HFFc6 (cell line): Measurements from ENCODE around the gene PTPRE. TPM values are rescaled to one million over a fixed set of nuclear protein-coding genes. Genes with fewer than 3 reads are reported as not detected.

Experiments used
- DNase-seq: peaks from one replicate; pipeline ENCODE4 v3.0.0-alpha.2; 2018
- H3K27ac Mint-ChIP-seq: 2 replicates; pipeline ENCODE4 v1.8.0; 2020; ENCODE audit warnings: mild to moderate bottlenecking, mixed read lengths
- H3K27me3 Mint-ChIP-seq: 2 replicates; pipeline ENCODE4 v1.8.0; 2021; ENCODE audit warnings: mild to moderate bottlenecking, moderate library complexity, mixed read lengths; ENCODE audit not compliant: insufficient read depth
- H3K36me3 Mint-ChIP-seq: 2 replicates; pipeline ENCODE4 v1.8.0; 2021; ENCODE audit warnings: low read depth, mixed read lengths
- H3K4me1 Mint-ChIP-seq: 2 replicates; pipeline ENCODE4 v1.8.0; 2020; ENCODE audit warnings: low read depth, mixed read lengths
- H3K4me3 Mint-ChIP-seq: 2 replicates; pipeline ENCODE4 v1.8.0; 2020; ENCODE audit warnings: mild to moderate bottlenecking, moderate library complexity, mixed read lengths
- H3K9me3 Mint-ChIP-seq: 2 replicates; pipeline ENCODE4 v1.8.0; 2020; ENCODE audit warnings: mild to moderate bottlenecking, mixed read lengths
- total RNA-seq, 6 experiments: library from RNA; stranded (reverse); fragmentation: NEBNext Ultra II Directional; extraction: Animal tissue kit (Norgen Biotek cat#: 25700); gene quantifications; 2 replicates in 1 of 6; 3 replicates in 5 of 6; pipeline ENCODE4 v1.2.3, GENCODE V29; 2021
- TF ChIP-seq, protein P1 (sequence below): fragments of 200-600 bp; sonication (generic); IDR thresholded peaks from 2 replicates; pipeline ENCODE4 v1.5.0; 2021; ENCODE audit warnings: antibody characterized with exemption, mild to moderate bottlenecking

PTPRE gene
- total RNA-seq, 6 experiments from 2014 or later, result 0.14 to 0.37 (median 0.15) TPM; not detected in 3

DNA sequence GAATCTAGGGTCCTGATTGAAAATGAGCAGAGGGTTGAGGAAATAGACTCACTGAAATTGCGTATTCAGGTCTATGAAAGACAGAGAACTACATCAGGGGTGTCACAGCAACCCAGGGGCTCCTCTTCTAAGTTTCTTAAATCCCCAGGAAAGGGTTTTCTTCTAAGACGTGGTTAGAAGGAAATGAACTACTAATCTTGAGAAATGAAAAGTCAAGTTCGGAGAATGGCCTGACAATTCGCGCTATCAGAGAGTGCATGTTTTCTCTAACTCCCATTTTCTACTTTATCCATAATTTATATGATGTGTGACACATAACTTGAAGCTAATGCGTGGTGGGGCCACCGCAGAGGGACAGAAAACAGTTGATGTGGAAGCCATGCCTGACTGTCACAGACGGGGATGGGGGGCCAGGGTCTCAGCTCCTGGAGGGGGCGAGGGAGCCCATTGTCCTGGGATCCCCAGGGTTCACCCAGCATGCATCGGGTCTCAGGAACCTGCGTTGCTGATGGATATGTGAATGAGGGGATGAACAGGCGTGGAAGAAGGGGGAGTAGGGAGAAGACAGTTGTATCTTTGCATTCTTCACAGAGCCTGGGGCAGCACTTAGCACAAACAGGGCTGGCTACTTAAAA, 86.3 kb downstream of the PTPRE start:
- Mint-ChIP-seq H3K36me3 (no peaks in the 10 kb centered on the region), H3K27me3 (peaks cover 5% of the 10 kb centered on the region; the same call in 1 of the 2 replicates), H3K27ac (no peak overlapping the region), H3K9me3 (no peaks in the 10 kb centered on the region; the same call in 1 of the 2 replicates), H3K4me1 (peaks cover 11% of the 10 kb centered on the region; the same call in 1 of the 2 replicates), H3K4me3 (no peak overlapping the region)
- TF ChIP-seq, protein P1, sequence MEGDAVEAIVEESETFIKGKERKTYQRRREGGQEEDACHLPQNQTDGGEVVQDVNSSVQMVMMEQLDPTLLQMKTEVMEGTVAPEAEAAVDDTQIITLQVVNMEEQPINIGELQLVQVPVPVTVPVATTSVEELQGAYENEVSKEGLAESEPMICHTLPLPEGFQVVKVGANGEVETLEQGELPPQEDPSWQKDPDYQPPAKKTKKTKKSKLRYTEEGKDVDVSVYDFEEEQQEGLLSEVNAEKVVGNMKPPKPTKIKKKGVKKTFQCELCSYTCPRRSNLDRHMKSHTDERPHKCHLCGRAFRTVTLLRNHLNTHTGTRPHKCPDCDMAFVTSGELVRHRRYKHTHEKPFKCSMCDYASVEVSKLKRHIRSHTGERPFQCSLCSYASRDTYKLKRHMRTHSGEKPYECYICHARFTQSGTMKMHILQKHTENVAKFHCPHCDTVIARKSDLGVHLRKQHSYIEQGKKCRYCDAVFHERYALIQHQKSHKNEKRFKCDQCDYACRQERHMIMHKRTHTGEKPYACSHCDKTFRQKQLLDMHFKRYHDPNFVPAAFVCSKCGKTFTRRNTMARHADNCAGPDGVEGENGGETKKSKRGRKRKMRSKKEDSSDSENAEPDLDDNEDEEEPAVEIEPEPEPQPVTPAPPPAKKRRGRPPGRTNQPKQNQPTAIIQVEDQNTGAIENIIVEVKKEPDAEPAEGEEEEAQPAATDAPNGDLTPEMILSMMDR, result no peak
- DNase-seq, result no peak

DNA sequence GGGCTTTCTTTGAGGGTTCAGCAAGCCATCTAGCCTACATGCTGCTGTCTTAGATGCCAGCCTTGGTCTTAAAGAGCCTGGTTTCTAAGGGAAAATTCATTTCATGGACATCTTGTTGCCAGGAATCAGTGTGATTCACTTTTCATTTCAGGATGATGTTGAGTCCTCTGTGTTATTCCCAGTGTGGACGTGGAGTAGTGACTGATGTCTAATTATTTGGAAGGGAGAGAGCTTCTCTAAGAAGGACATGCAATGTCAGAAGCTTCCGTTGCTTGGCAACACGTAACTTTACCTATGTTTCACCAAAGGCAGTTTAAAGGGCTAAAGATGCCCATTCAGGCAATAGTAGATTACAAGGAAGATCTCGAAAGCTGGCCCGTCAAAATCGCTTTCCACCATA, 89.0 kb downstream of the PTPRE start:
- TF ChIP-seq, protein P1, result no peak
- H3K9me3 Mint-ChIP-seq, result no peaks in the 10 kb centered on the region; the same call in 1 of the 2 replicates
- H3K4me3 Mint-ChIP-seq, result no peak overlapping the region
- H3K27ac Mint-ChIP-seq, result no peak overlapping the region
- peaks cover 8% of the 10 kb centered on the region; the same call in 1 of the 2 replicates for H3K4me1 Mint-ChIP-seq
- no peaks in the 10 kb centered on the region for H3K36me3 Mint-ChIP-seq
- no peak for DNase-seq
- H3K27me3 Mint-ChIP-seq, result peaks cover 6% of the 10 kb centered on the region

DNA sequence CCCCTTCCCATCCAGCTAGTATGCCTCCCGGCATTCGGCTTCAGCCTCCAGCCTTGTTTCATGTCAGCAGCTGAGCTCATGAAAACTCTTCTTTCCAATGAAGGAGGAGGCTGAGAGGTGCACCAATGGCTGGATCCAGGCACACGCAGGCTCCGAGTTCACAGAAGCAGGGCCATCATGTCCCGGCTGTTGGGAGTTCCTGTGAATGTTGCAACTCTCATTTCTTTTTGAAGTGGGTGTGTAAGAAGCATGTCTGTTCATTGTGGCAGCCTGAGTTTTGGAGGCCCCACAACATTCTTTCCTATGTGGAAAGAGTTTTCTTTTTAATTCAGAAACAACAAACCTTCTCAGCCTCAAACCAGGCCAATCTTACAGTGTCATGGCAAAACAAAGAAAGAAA, 89.7 kb downstream of the PTPRE start:
- TF ChIP-seq, protein P1, result no peak
- H3K27me3 Mint-ChIP-seq, result peaks cover 6% of the 10 kb centered on the region
- no peak for DNase-seq
- no peak overlapping the region for H3K27ac Mint-ChIP-seq
- H3K4me1 Mint-ChIP-seq, result peaks cover 2% of the 10 kb centered on the region; the same call in 1 of the 2 replicates
- no peaks in the 10 kb centered on the region for H3K36me3 Mint-ChIP-seq
- H3K9me3 Mint-ChIP-seq, result no peaks in the 10 kb centered on the region; the same call in 1 of the 2 replicates
- no peak overlapping the region for H3K4me3 Mint-ChIP-seq

DNA sequence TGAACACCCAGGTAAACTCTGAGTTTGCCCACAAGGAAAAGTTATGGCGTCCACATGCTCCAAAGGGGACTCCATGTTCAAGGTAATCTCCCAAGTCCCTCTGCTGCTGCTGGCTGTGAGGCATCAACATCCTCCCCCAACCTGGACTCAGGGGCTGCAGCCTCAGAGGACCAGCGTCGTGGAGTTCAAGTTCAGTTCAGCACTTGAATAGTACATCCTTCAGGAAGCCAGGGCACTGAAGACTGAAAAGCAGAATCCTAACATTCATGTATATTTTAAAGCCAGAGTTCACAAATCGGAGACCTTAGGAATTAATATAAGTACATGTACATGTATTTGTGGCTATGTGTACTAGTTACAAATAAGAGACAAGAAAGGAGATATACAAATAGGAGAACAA, 90.4 kb downstream of the PTPRE start:
- Mint-ChIP-seq H3K27ac (no peak overlapping the region), H3K4me1 (no peaks in the 10 kb centered on the region)

DNA sequence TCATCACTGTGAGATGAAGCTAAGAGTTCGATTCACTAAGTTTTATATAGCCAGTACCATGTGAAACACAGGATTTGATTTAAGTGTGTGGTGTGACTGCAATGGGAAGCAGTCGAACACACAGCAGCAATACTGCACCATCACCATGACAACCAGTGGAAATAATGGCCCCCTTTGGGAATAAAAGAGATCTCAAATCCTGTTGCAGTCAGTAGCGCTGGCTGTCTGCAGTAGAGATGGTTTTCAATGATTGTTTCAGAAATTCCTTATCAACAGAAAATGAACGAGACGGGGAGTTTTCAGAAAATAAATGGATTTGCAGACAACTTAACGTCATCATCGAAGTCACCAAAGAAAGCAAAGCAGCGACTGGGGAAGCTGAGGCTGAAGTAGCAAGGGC, 91.0 kb downstream of the PTPRE start:
- no peak for DNase-seq
- TF ChIP-seq, protein P1, result no peak
- H3K27ac Mint-ChIP-seq, result no peak overlapping the region
- no peaks in the 10 kb centered on the region for H3K4me1 Mint-ChIP-seq
- no peaks in the 10 kb centered on the region for H3K36me3 Mint-ChIP-seq
- no peak overlapping the region for H3K4me3 Mint-ChIP-seq
- H3K27me3 Mint-ChIP-seq, result peaks cover 6% of the 10 kb centered on the region
- H3K9me3 Mint-ChIP-seq, result peaks cover 4% of the 10 kb centered on the region; the same call in 1 of the 2 replicates

More for the DNA sequence above, 90.4 kb downstream of the PTPRE start:
- TF ChIP-seq, protein P1, result no peak
- H3K9me3 Mint-ChIP-seq, result peaks cover 2% of the 10 kb centered on the region; the same call in 1 of the 2 replicates
- H3K36me3 Mint-ChIP-seq, result no peaks in the 10 kb centered on the region
- no peak overlapping the region for H3K4me3 Mint-ChIP-seq
- DNase-seq, result no peak
- peaks cover 6% of the 10 kb centered on the region for H3K27me3 Mint-ChIP-seq
